Peyer's patch (tissue), 4 donors: ENCODE measurements around the gene SERHL2. TPM values are rescaled to one million over a fixed set of nuclear protein-coding genes. Genes with fewer than 3 reads are reported as not detected.

Experiments
- DNase-seq, 3 donors: peaks; one replicate each; pipeline ENCODE4 v3.0.0-alpha.2; 2017 to 2019
- H3K27ac ChIP-seq, 4 donors: fragments of 200-600 bp; sonication (generic); one replicate each; pipeline ENCODE4 v1.5.1; 2016 to 2019
- H3K27me3 ChIP-seq, 2 donors: fragments of 200-600 bp; sonication (generic); one replicate each; pipeline ENCODE4 v1.5.1; 2019
- H3K36me3 ChIP-seq, 3 donors: fragments of 200-600 bp; sonication (generic); one replicate each; pipeline ENCODE4 v1.5.1; 2016 to 2019
- H3K4me1 ChIP-seq, 4 donors: fragments of 200-600 bp; sonication (generic); one replicate each; pipeline ENCODE4 v1.5.1; 2016 to 2019
- H3K4me3 ChIP-seq, 4 donors: fragments of 200-600 bp; sonication (generic); 1 replicate in 3 of 4; 2 replicates in 1 of 4; pipeline ENCODE4 v1.5.1; 2016 to 2019; ENCODE audit warnings: mild to moderate bottlenecking in 1 of 4
- H3K9me3 ChIP-seq, 4 donors: fragments of 200-600 bp; sonication (generic); one replicate each; pipeline ENCODE4 v1.5.1; 2016 to 2019; ENCODE audit warnings: mild to moderate bottlenecking in 1 of 4
- CTCF ChIP-seq, 6 experiments: fragments of 450-650 bp in 4 of 6; fragments of 200-600 bp in 2 of 6; sonication (generic) in 1 of 6; IDR thresholded peaks; one replicate each; pipeline ENCODE4 v1.5.1; 2017 to 2019; ENCODE audit warnings: antibody characterized with exemption in 6 of 6, mild to moderate bottlenecking in 3 of 6, moderate library complexity in 1 of 6
- POLR2A ChIP-seq, 2 donors: fragments of 450-650 bp; IDR thresholded peaks; one replicate each; pipeline ENCODE4 v1.5.1; 2017; ENCODE audit warnings: antibody characterized with exemption in 2 of 2, mild to moderate bottlenecking in 2 of 2, moderate library complexity in 2 of 2
- total RNA-seq, 4 donors: library from RNA; depleted of rRNA; stranded (reverse); fragments of >200 nt; gene quantifications; one replicate each; pipeline ENCODE4 v1.1.0, GENCODE V29; 2016

Gene SERHL2
- total RNA-seq, 4 donors from 2014 or later = 1.7 to 11.6 (median 3.2) TPM; not detected in 1

- H3K27me3 ChIP-seq = no peaks in the 10 kb centered on the region
- H3K4me3 ChIP-seq = no peak overlapping the region
- TF ChIP-seq POLR2A (IDR thresholded peaks at IDR 0.05) = no peak
- TF ChIP-seq CTCF (IDR thresholded peaks at IDR 0.05) = no peak
- no peak for DNase-seq
- H3K9me3 ChIP-seq = no peaks in the 10 kb centered on the region
- H3K4me1 ChIP-seq = no peaks in the 10 kb centered on the region
- H3K27ac ChIP-seq = no peak overlapping the region
- peaks cover 0 to 98% (median 0%) of the 10 kb centered on the region in 3 donors for H3K36me3 ChIP-seq
Observed at GRCh38 chr22:42596336-42596735, 42.6 kb downstream of the SERHL2 start.

- Histone ChIP-seq H3K9me3 (no peaks in the 10 kb centered on the region), H3K36me3 (peaks cover 0 to 98% (median 0%) of the 10 kb centered on the region in 3 donors), H3K4me3 (no peak overlapping the region), H3K27me3 (no peaks in the 10 kb centered on the region), H3K27ac (no peak overlapping the region), H3K4me1 (no peaks in the 10 kb centered on the region)
- TF ChIP-seq CTCF (IDR thresholded peaks at IDR 0.05) (no peak), POLR2A (IDR thresholded peaks at IDR 0.05) (no peak)
- DNase-seq = no peak
Observed at GRCh38 chr22:42596863-42597530, 43.2 kb downstream of the SERHL2 start.

GRCh38 chr22:42601879-42602465 is 48.2 kb downstream of the SERHL2 start:
- H3K4me1 ChIP-seq = no peaks in the 10 kb centered on the region
- H3K27me3 ChIP-seq = no peaks in the 10 kb centered on the region
- H3K9me3 ChIP-seq = no peaks in the 10 kb centered on the region
- peaks cover 0 to 74% (median 0%) of the 10 kb centered on the region in 3 donors for H3K36me3 ChIP-seq
- TF ChIP-seq POLR2A (IDR thresholded peaks at IDR 0.05) (no peak), CTCF (IDR thresholded peaks at IDR 0.05) (no peak)
- DNase-seq = no peak
- H3K27ac ChIP-seq = peak overlapping the region in 1 of 4 donors; percentile 66
- no peak overlapping the region for H3K4me3 ChIP-seq

GRCh38 chr22:42602470-42602869 is 48.7 kb downstream of the SERHL2 start:
- DNase-seq = no peak
- peak overlapping the region in 1 of 4 donors; percentile 42 for H3K27ac ChIP-seq
- H3K9me3 ChIP-seq = no peaks in the 10 kb centered on the region
- no peaks in the 10 kb centered on the region for H3K4me1 ChIP-seq
- TF ChIP-seq POLR2A (IDR thresholded peaks at IDR 0.05) (no peak), CTCF (IDR thresholded peaks at IDR 0.05) (no peak)
- no peak overlapping the region for H3K4me3 ChIP-seq
- H3K36me3 ChIP-seq = peaks cover 0 to 74% (median 0%) of the 10 kb centered on the region in 3 donors
- no peaks in the 10 kb centered on the region for H3K27me3 ChIP-seq

GRCh38 chr22:42603427-42603826 is 49.7 kb downstream of the SERHL2 start:
- TF ChIP-seq POLR2A (IDR thresholded peaks at IDR 0.05) (no peak), CTCF (IDR thresholded peaks at IDR 0.05) (no peak)
- Histone ChIP-seq H3K9me3 (no peaks in the 10 kb centered on the region), H3K4me3 (no peak overlapping the region), H3K4me1 (peaks cover 0 to under 1% (median 0%) of the 10 kb centered on the region in 4 donors), H3K36me3 (peaks cover 0 to 66% (median 0%) of the 10 kb centered on the region in 3 donors), H3K27me3 (no peaks in the 10 kb centered on the region), H3K27ac (no peak overlapping the region)
- DNase-seq = no peak
